ENCODE data around the gene CPNE4. TPM values are rescaled to one million over a fixed set of nuclear protein-coding genes. Genes with fewer than 3 reads are reported as not detected.
"Not testable (repeated sequence)": the region's sequence is repeated elsewhere in the genome, so short reads cannot be mapped to it uniquely, and the experiment has no call there.

The CPNE4 gene
- total RNA-seq, 2 donors from 2014 or later, result 0.55 TPM; not detected in 1

GRCh38 chr3:131917006-131917405, 117.8 kb downstream of the CPNE4 start:
- ATAC-seq, result no peak
- no peak overlapping the region for H3K4me3 Mint-ChIP-seq
- no peaks in the 10 kb centered on the region for H3K36me3 Mint-ChIP-seq (ENCODE audit: low read depth)
- no peak overlapping the region for H3K27ac Mint-ChIP-seq
- H3K4me1 Mint-ChIP-seq, result peaks cover 2% of the 10 kb centered on the region
- no peaks in the 10 kb centered on the region for H3K9me3 ChIP-seq (ENCODE audit: control insufficient read depth, low read length, poor library complexity, severe bottlenecking)
- peaks cover 20% of the 10 kb centered on the region for H3K27me3 Mint-ChIP-seq
- DNase-seq, result no peak

GRCh38 chr3:131914090-131914691, 120.6 kb downstream of the CPNE4 start:
- no peak for ATAC-seq
- H3K27ac Mint-ChIP-seq, result no peak overlapping the region
- no peaks in the 10 kb centered on the region for H3K4me1 Mint-ChIP-seq

GRCh38 chr3:131912255-131912654, 122.6 kb downstream of the CPNE4 start:
- H3K9me3 ChIP-seq (ENCODE audit: control insufficient read depth, low read length, poor library complexity, severe bottlenecking), result no peaks in the 10 kb centered on the region
- no peak overlapping the region for H3K4me3 Mint-ChIP-seq
- DNase-seq (no peak), ATAC-seq (no peak)
- peaks cover 18% of the 10 kb centered on the region for H3K27me3 Mint-ChIP-seq
- H3K36me3 Mint-ChIP-seq (ENCODE audit: low read depth), result no peaks in the 10 kb centered on the region
- H3K27ac Mint-ChIP-seq, result no peak overlapping the region
- no peaks in the 10 kb centered on the region for H3K4me1 Mint-ChIP-seq

More at GRCh38 chr3:131914090-131914691, 120.6 kb downstream of the CPNE4 start:
- Mint-ChIP-seq H3K36me3 (ENCODE audit: low read depth) (no peaks in the 10 kb centered on the region), H3K27me3 (peaks cover 26% of the 10 kb centered on the region), H3K4me3 (no peak overlapping the region)
- H3K9me3 ChIP-seq (ENCODE audit: control insufficient read depth, low read length, poor library complexity, severe bottlenecking), result no peaks in the 10 kb centered on the region
- DNase-seq, result no peak

- no peaks in the 10 kb centered on the region for H3K36me3 Mint-ChIP-seq (ENCODE audit: low read depth)
- no peak overlapping the region for H3K4me3 Mint-ChIP-seq
- ATAC-seq, result no peak
Observed at GRCh38 chr3:131907796-131908195, 127.0 kb downstream of the CPNE4 start.

GRCh38 chr3:131903988-131904415, 130.8 kb downstream of the CPNE4 start:
- Mint-ChIP-seq H3K27me3 (peaks cover 7% of the 10 kb centered on the region), H3K36me3 (ENCODE audit: low read depth) (no peaks in the 10 kb centered on the region), H3K4me3 (no peak overlapping the region), H3K4me1 (peaks cover 2% of the 10 kb centered on the region), H3K27ac (no peak overlapping the region)
- DNase-seq, result no peak
- no peak for ATAC-seq
- no peaks in the 10 kb centered on the region for H3K9me3 ChIP-seq (ENCODE audit: control insufficient read depth, low read length, poor library complexity, severe bottlenecking)

More at GRCh38 chr3:131907796-131908195, 127.0 kb downstream of the CPNE4 start:
- no peaks in the 10 kb centered on the region for H3K9me3 ChIP-seq (ENCODE audit: control insufficient read depth, low read length, poor library complexity, severe bottlenecking)
- Mint-ChIP-seq H3K4me1 (peaks cover 2% of the 10 kb centered on the region), H3K27ac (no peak overlapping the region), H3K27me3 (peaks cover 16% of the 10 kb centered on the region)
- DNase-seq, result no peak

- no peak overlapping the region for H3K4me3 Mint-ChIP-seq
- H3K4me1 Mint-ChIP-seq, result peaks cover 2% of the 10 kb centered on the region
- H3K36me3 Mint-ChIP-seq (ENCODE audit: low read depth), result no peaks in the 10 kb centered on the region
- no peak overlapping the region for H3K27ac Mint-ChIP-seq
- H3K27me3 Mint-ChIP-seq, result peaks cover 7% of the 10 kb centered on the region
- DNase-seq (no peak), ATAC-seq (no peak)
- no peaks in the 10 kb centered on the region for H3K9me3 ChIP-seq (ENCODE audit: control insufficient read depth, low read length, poor library complexity, severe bottlenecking)
Observed at GRCh38 chr3:131901686-131902085, 133.1 kb downstream of the CPNE4 start.

GRCh38 chr3:131900891-131901290, 133.9 kb downstream of the CPNE4 start:
- no peak for ATAC-seq
- no peak for DNase-seq
- H3K27ac Mint-ChIP-seq, result no peak overlapping the region
- no peaks in the 10 kb centered on the region for H3K9me3 ChIP-seq (ENCODE audit: control insufficient read depth, low read length, poor library complexity, severe bottlenecking)
- H3K4me3 Mint-ChIP-seq, result no peak overlapping the region
- peaks cover 2% of the 10 kb centered on the region for H3K4me1 Mint-ChIP-seq
- no peaks in the 10 kb centered on the region for H3K36me3 Mint-ChIP-seq (ENCODE audit: low read depth)
- peaks cover 7% of the 10 kb centered on the region for H3K27me3 Mint-ChIP-seq

GRCh38 chr3:131899021-131899420, 135.8 kb downstream of the CPNE4 start:
- ATAC-seq (no peak), DNase-seq (no peak)
- H3K27ac Mint-ChIP-seq, result no peak overlapping the region
- H3K9me3 ChIP-seq (ENCODE audit: control insufficient read depth, low read length, poor library complexity, severe bottlenecking), result no peaks in the 10 kb centered on the region
- H3K27me3 Mint-ChIP-seq, result peaks cover 7% of the 10 kb centered on the region
- peaks cover 2% of the 10 kb centered on the region for H3K4me1 Mint-ChIP-seq
- H3K4me3 Mint-ChIP-seq, result no peak overlapping the region
- H3K36me3 Mint-ChIP-seq (ENCODE audit: low read depth), result no peaks in the 10 kb centered on the region

- no peak overlapping the region for H3K4me3 Mint-ChIP-seq
- DNase-seq (no peak), ATAC-seq (no peak)
- no peaks in the 10 kb centered on the region for H3K36me3 Mint-ChIP-seq (ENCODE audit: low read depth)
- H3K9me3 ChIP-seq (ENCODE audit: control insufficient read depth, low read length, poor library complexity, severe bottlenecking), result no peaks in the 10 kb centered on the region
- peaks cover 2% of the 10 kb centered on the region for H3K4me1 Mint-ChIP-seq
- H3K27me3 Mint-ChIP-seq, result peaks cover 6% of the 10 kb centered on the region
- no peak overlapping the region for H3K27ac Mint-ChIP-seq
Observed at GRCh38 chr3:131898346-131898745, 136.5 kb downstream of the CPNE4 start.

- no peaks in the 10 kb centered on the region for H3K36me3 Mint-ChIP-seq (ENCODE audit: low read depth)
Observed at GRCh38 chr3:131896285-131896684, 138.5 kb downstream of the CPNE4 start.

GRCh38 chr3:131895766-131896165, 139.0 kb downstream of the CPNE4 start:
- H3K27ac Mint-ChIP-seq, result no peak overlapping the region
- DNase-seq (no peak), ATAC-seq (no peak)
- peaks cover 4% of the 10 kb centered on the region for H3K9me3 ChIP-seq (ENCODE audit: control insufficient read depth, low read length, poor library complexity, severe bottlenecking)
- H3K4me3 Mint-ChIP-seq, result no peak overlapping the region
- no peaks in the 10 kb centered on the region for H3K4me1 Mint-ChIP-seq
- H3K36me3 Mint-ChIP-seq (ENCODE audit: low read depth), result no peaks in the 10 kb centered on the region
- H3K27me3 Mint-ChIP-seq, result no peaks in the 10 kb centered on the region

More at GRCh38 chr3:131896285-131896684, 138.5 kb downstream of the CPNE4 start:
- DNase-seq, result no peak
- Mint-ChIP-seq H3K4me3 (no peak overlapping the region), H3K27me3 (no peaks in the 10 kb centered on the region), H3K27ac (no peak overlapping the region), H3K4me1 (no peaks in the 10 kb centered on the region)
- ATAC-seq, result no peak
- H3K9me3 ChIP-seq (ENCODE audit: control insufficient read depth, low read length, poor library complexity, severe bottlenecking), result peaks cover 4% of the 10 kb centered on the region

GRCh38 chr3:131892331-131892730, 142.5 kb downstream of the CPNE4 start:
- H3K9me3 ChIP-seq (ENCODE audit: control insufficient read depth, low read length, poor library complexity, severe bottlenecking), result peaks cover 4% of the 10 kb centered on the region
- DNase-seq (no peak), ATAC-seq (no peak)
- Mint-ChIP-seq H3K36me3 (ENCODE audit: low read depth) (no peaks in the 10 kb centered on the region), H3K4me1 (no peaks in the 10 kb centered on the region), H3K27me3 (peaks cover 6% of the 10 kb centered on the region), H3K27ac (no peak overlapping the region), H3K4me3 (no peak overlapping the region)

GRCh38 chr3:131885871-131886270, 148.9 kb downstream of the CPNE4 start:
- not testable (repeated sequence) for H3K36me3 Mint-ChIP-seq (ENCODE audit: low read depth); H3K9me3 ChIP-seq (ENCODE audit: control insufficient read depth, low read length, poor library complexity, severe bottlenecking); H3K27me3 Mint-ChIP-seq; ATAC-seq; DNase-seq; H3K4me1 Mint-ChIP-seq; H3K27ac Mint-ChIP-seq; H3K4me3 Mint-ChIP-seq

GRCh38 chr3:131883711-131884407, 151.0 kb downstream of the CPNE4 start:
- Mint-ChIP-seq H3K4me3 (no peak overlapping the region), H3K4me1 (no peaks in the 10 kb centered on the region), H3K27ac (no peak overlapping the region), H3K27me3 (peaks cover 6% of the 10 kb centered on the region), H3K36me3 (ENCODE audit: low read depth) (no peaks in the 10 kb centered on the region)
- ATAC-seq (no peak), DNase-seq (no peak)
- H3K9me3 ChIP-seq (ENCODE audit: control insufficient read depth, low read length, poor library complexity, severe bottlenecking), result no peaks in the 10 kb centered on the region

Measured in T-helper 17 cell (primary cell).